HepG2 (cell line): Measurements from ENCODE around the gene PRR36. TPM values are rescaled to one million over a fixed set of nuclear protein-coding genes. Genes with fewer than 3 reads are reported as not detected.

Experiments used
- ATF7 ChIP-seq, 2 experiments: fragments of 450-650 bp in 1 of 2; sonication (generic) in 1 of 2; formaldehyde crosslinking in 1 of 2; IDR thresholded peaks; 2 replicates each; pipeline versions ENCODE4 v1.4.0 to v1.6.1; 2016 to 2020; ENCODE audit warnings: antibody characterized with exemption in 1 of 2, mild to moderate bottlenecking in 1 of 2, missing genetic modification reagents in 1 of 2
- CBX2 ChIP-seq, 2 experiments: fragments of 200-600 bp in 1 of 2; sonication (generic); formaldehyde crosslinking in 1 of 2; IDR thresholded peaks; 2 replicates each; pipeline versions ENCODE4 v1.7.0 to v1.8.1; 2018 to 2022; ENCODE audit warnings: low read depth in 2 of 2, low read length in 1 of 2, mild to moderate bottlenecking in 1 of 2, missing genetic modification reagents in 1 of 2
- EEA1 ChIP-seq: sonication (generic); formaldehyde crosslinking; IDR thresholded peaks from 2 replicates; pipeline ENCODE4 v1.5.1; 2020; ENCODE audit warnings: mild to moderate bottlenecking, missing genetic modification reagents, borderline replicate concordance
- REXO4 ChIP-seq: sonication (generic); formaldehyde crosslinking; IDR thresholded peaks from 2 replicates; pipeline ENCODE4 v1.8.0; 2022; ENCODE audit warnings: missing genetic modification reagents, mild to moderate bottlenecking, borderline replicate concordance
- ZFAT ChIP-seq: sonication (generic); formaldehyde crosslinking; conservative IDR thresholded peaks from 2 replicates; pipeline ENCODE4 v1.8.1; 2023; ENCODE audit warnings: missing genetic modification reagents, inconsistent platforms
- ZNF317 ChIP-seq: sonication (generic); formaldehyde crosslinking; IDR thresholded peaks from 2 replicates; pipeline ENCODE4 v1.5.0; 2020; ENCODE audit warnings: mild to moderate bottlenecking, missing genetic modification reagents
- ZNF335 ChIP-seq: sonication (generic); formaldehyde crosslinking; IDR thresholded peaks from 2 replicates; pipeline ENCODE4 v1.4.0; 2020; ENCODE audit warnings: missing genetic modification reagents
- ZNF512 ChIP-seq: sonication (generic); formaldehyde crosslinking; IDR thresholded peaks from 2 replicates; pipeline ENCODE4 v1.4.0; 2020; ENCODE audit warnings: mild to moderate bottlenecking, missing genetic modification reagents
- ZNF549 ChIP-seq: sonication (generic); formaldehyde crosslinking; IDR thresholded peaks from 2 replicates; pipeline ENCODE4 v1.5.0; 2020; ENCODE audit warnings: missing genetic modification reagents
- ZNF713 ChIP-seq: sonication (generic); formaldehyde crosslinking; IDR thresholded peaks from 2 replicates; pipeline ENCODE4 v1.4.0; 2020; ENCODE audit warnings: mild to moderate bottlenecking, missing genetic modification reagents
- ZZZ3 ChIP-seq: sonication (generic); formaldehyde crosslinking; IDR thresholded peaks from 2 replicates; pipeline ENCODE4 v1.4.0; 2020; ENCODE audit warnings: missing genetic modification reagents, mild to moderate bottlenecking, borderline replicate concordance
- polyA plus RNA-seq, 8 experiments: library from polyadenylated mRNA; depleted of rRNA in 3 of 8; stranded (reverse) in 7 of 8; unstranded in 1 of 8; fragments of >200 nt; fragmentation: Illumina TruSeq in 4 of 8; extraction: Trizol in 4 of 8; gene quantifications; 2 replicates each; pipeline versions ENCODE4 v1.2.1 to v1.2.3, GENCODE V29; 2011 to 2016; ENCODE audit warnings: low read depth in 4 of 8, missing spikeins in 1 of 8, mixed read lengths in 1 of 8; ENCODE audit not compliant: insufficient read depth in 1 of 8
- total RNA-seq, 5 experiments: library from RNA; depleted of rRNA; stranded (reverse); fragments of >200 nt; fragmentation: Illumina TruSeq; extraction: Trizol; gene quantifications; 2 replicates each; pipeline ENCODE4 v1.2.3, GENCODE V29; 2016; ENCODE audit warnings: low read depth in 1 of 5
- TF ChIP-seq, protein P1 (sequence below): sonication (generic); formaldehyde crosslinking; IDR thresholded peaks from 2 replicates; pipeline ENCODE4 v1.4.0; 2020; ENCODE audit warnings: missing genetic modification reagents, low read depth, mild to moderate bottlenecking, borderline replicate concordance

The PRR36 gene
- total and polyA plus RNA-seq, 2 of the 13 experiments (the other 11 are each of a cell fraction or from before 2014, with no cell fraction given): 0.07 to 0.17 TPM

- TF ChIP-seq ZNF549 (CRISPR knock-in tag): no peak
- no peak for TF ChIP-seq ZFAT (CRISPR knock-in tag)
- TF ChIP-seq ZNF512: no peak
- TF ChIP-seq ZNF317: no peak
- TF ChIP-seq ATF7 (IDR thresholded peaks at IDR 0.05): no peak
- TF ChIP-seq ATF7 (CRISPR knock-in tag; IDR thresholded peaks at IDR 0.05): no peak
- TF ChIP-seq CBX2 (IDR thresholded peaks at IDR 0.05; ENCODE audit: low read depth, low read length): no peak
- no peak for TF ChIP-seq CBX2 (CRISPR knock-in tag; IDR thresholded peaks at IDR 0.05; ENCODE audit: low read depth)
- no peak for TF ChIP-seq ZNF335 (CRISPR knock-in tag)
- no peak for TF ChIP-seq ZZZ3 (CRISPR knock-in tag)
- TF ChIP-seq ZNF713 (CRISPR knock-in tag): no peak
- TF ChIP-seq, protein P1, sequence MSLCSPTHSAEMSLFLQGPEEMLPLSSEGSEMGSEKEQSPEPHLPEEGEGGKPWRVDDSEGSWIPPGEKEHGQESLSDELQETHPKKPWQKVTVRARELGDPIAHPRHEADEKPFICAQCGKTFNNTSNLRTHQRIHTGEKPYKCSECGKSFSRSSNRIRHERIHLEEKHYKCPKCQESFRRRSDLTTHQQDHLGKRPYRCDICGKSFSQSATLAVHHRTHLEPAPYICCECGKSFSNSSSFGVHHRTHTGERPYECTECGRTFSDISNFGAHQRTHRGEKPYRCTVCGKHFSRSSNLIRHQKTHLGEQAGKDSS (CRISPR knock-in tag): no peak
- no peak for TF ChIP-seq EEA1 (CRISPR knock-in tag)
- TF ChIP-seq REXO4: no peak
Observed at GRCh38 chr19:7849631-7849999, 24.6 kb downstream of the PRR36 start (continued).
